NCI-H1436 treated with DMSO at 0.1 percent for 48 hours (cell line): ENCODE data around the gene THSD4.
"Not testable (repeated sequence)": the region's sequence is repeated elsewhere in the genome, so short reads cannot be mapped to it uniquely, and the experiment has no call there.

ENCODE experiments used
- DNase-seq: peaks from one replicate; lab custom pipeline; 2025; lab: John Stamatoyannopoulos, UW

Gene THSD4

GRCh38 chr15:71723344-71723743 lies 608.1 kb downstream of the THSD4 start:
- DNase-seq, result no peak

- not testable (repeated sequence) for DNase-seq
Observed at GRCh38 chr15:71725207-71725955, 610.1 kb downstream of the THSD4 start.

GRCh38 chr15:71728881-71729280 lies 613.6 kb downstream of the THSD4 start:
- no peak for DNase-seq

DNA sequence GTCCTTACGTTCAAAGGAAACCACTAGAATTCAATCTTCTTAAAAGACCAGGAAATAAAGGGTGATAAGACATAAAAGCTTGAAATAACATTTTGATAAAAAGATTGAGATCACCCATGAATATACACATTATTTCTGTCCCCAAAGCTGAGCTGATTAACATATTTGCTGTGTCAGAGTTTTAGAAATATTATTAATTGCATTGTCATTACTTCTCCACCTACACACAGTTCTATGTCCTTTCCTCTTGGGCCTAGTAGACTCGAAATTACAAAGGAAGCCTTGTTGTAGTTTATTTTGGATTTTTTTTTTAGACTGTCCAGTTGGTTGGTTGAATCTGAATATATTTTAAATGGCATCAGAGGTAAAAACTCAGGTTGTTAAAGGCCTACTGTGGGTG lies 614.0 kb downstream of the THSD4 start:
- no peak for DNase-seq

GRCh38 chr15:71730277-71731144 lies 615.2 kb downstream of the THSD4 start:
- DNase-seq, result no peak

DNA sequence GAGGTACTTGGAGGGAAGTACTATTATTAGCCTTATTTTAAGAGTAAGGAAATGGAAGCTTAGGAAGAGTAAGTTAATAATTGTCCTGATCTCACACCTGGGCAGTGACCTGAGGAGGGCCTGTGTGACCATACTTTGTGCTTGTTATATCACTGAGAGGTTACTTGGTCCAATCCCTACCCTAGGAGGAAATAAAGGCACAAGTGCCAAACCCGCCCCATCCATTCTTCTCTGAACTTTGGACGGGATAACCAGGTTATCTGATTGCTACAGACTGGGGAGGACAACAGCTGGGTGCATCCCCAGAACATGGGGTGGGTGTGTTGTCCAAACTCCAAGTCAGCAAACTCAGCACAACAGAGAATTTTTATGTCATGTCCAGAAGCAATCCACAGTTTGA lies 617.4 kb downstream of the THSD4 start:
- DNase-seq, result no peak

DNA sequence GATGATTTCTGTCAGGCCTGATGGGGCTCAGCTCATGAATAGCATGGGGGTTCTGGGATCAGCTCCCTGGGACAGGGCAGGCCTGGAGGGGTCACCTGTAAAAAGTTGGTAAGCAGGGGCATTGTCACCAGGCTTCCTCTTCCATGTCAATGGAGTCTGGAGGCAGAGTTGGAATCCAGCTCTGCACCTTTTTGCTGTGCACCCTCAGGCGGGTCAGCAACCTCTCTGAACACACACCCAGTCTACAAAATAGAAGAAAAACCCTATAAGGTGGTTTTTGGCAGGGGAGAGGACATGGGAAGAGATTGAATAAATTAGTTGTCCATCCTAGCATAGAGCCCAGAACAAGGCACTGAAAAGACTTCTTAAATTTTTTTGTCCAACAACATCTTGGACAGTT lies 617.9 kb downstream of the THSD4 start:
- no peak for DNase-seq

DNA sequence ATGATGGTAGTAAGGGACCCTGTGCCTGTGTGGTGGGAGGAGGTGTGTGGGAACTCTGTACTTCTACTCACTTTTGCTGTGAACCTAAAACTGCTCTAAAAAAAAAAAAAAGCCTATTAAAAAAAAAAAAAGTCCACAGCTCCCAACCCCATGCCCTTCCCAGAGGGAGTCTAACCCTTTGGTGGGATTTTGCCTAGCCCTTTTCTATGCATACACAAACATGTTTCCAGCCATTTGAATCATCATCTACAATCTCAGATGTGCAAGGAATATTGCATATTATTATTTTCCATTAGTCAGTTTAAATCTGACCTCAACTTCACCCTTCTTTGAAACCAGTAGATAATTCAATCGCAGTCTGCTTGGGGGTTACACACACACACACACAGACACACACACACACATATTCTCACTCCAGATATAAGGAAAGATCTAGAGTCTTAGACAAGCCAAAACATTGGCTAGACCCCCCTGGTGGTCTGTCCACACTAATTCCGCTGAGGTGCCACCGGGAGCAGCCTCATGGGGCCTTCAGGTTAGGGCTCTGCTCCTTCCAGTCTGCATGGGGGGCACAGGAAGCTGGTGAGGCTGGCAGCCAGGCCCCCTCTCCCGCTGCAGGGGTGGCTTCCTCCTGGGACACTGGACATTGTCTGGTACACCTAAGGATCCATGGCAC lies 619.6 kb downstream of the THSD4 start:
- no peak for DNase-seq

- DNase-seq, result no peak
Observed at GRCh38 chr15:71735385-71735757, 620.1 kb downstream of the THSD4 start.

GRCh38 chr15:71736286-71736947 lies 621.1 kb downstream of the THSD4 start:
- DNase-seq, result peak; percentile 29

GRCh38 chr15:71737761-71738160 lies 622.5 kb downstream of the THSD4 start:
- no peak for DNase-seq

GRCh38 chr15:71739355-71739754 lies 624.1 kb downstream of the THSD4 start:
- DNase-seq, result no peak

GRCh38 chr15:71742964-71743363 lies 627.7 kb downstream of the THSD4 start:
- DNase-seq, result no peak

DNA sequence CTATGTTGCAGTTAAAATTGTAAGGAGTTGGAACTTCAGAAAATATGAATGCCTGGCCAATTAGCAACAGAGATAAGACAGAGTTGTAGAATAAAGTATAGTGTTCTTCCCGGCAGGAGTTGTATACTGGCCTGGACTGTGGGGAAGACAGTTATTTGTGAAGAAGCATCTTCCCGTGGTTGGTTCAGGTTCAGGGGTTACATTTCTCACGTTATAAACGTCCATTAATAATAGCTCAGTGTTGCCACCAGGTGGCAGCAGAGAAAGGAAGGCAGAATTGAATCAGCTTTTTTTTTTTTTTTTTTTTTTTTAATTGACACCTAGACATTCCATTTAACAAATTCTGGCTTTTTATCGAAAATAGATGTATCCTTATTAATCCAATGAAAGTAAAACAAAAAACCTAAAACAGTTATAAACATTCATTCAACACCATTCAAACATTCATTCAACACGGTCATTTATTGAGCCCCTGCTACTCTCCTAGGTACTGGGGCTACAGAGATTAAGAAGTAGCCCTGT lies 628.7 kb downstream of the THSD4 start:
- DNase-seq, result no peak

DNA sequence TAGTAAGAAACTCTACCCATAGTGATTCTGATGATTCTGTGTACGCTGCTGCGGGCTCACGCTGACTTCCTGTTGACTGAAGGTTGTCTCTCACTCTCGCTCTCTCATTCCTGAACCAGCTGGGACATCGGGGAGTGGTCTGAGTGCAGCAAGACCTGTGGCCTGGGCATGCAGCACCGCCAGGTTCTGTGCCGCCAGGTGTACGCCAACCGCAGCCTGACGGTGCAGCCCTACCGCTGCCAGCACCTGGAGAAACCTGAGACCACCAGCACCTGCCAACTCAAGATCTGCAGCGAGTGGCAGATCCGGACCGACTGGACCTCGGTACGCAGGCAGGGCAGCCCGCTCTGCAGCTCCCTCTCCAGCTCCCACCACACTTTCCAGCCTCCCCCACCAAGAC lies 631.4 kb downstream of the THSD4 start:
- no peak for DNase-seq

DNA sequence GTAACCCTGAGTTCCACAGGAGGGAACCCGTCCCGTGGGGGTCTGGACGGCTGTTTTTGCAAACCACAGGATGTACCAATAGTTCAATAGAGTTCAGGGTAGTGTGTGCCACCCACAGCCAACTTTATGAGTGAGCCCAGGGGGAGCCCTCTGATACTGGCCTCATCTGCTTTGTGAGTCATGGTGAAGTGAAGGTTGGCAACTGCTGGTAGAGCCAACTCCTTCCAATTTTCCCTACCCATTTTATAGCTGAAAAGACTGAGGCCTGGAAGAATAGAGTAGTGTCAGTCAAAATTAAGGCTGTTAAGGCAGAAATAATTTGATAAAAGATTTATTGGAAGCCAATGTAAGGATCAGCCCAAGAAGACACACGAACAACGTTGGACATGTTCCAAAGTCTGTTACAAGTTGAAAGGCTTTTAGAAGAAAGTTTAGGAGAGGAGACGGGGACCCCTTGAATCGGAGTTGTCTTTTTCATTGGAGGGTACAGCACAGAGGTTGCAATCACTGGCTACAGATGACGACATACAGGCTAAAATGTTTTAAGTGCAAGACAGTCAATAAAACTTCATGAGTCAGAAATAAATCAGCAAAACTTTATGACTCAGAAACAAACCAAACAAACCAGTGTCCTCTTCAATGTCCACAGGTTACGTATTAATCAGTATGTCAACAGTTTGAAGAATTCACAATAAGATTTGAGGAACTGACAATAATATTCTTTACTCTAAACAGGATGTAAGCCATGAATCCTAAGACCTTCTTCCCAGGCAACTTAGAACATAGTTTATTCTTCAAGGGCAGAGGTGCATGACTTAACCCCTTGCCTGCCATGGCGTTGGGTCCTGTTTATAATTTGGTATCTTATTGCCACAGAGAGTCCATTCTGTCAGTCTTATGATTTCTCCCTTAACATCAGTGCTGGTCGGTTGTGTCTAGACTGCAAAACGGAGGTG lies 632.1 kb downstream of the THSD4 start:
- no peak for DNase-seq

DNA sequence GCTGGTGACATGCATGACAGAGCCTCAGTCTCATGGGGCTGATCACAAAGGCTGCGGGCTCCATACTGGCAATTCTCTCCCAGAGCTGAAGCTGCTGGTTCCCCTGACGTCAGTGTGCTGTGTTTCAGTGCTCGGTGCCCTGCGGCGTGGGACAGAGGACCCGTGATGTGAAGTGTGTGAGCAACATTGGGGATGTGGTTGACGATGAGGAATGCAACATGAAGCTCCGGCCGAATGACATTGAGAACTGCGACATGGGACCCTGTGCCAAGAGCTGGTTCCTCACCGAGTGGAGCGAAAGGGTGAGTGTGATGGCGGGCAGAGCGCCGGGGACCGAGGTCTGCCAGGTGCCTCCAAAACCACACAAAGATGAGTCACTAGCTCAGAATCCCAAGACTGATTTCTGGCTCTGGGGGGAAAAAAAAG lies 633.0 kb downstream of the THSD4 start:
- DNase-seq, result no peak

DNA sequence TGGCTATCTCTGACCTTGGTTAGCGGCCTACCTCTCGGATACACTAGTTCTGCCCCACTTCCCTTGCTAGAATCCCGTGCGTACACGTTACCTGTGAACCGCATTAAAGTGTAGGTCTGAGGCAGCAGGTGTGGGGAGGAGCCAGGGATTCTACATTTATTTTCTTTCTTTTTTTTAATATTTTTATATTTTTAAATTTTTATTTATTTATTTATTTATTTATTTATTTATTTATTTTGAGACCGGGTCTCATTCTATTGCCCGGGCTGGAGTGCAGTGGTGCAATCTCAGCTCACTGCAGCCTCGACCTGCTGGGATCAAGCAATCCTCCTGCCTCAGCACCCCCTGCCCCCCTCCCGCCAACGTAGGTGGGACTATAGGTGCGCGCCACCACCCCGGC lies 634.2 kb downstream of the THSD4 start:
- no peak for DNase-seq

GRCh38 chr15:71752128-71752527 lies 636.9 kb downstream of the THSD4 start:
- DNase-seq, result no peak

DNA sequence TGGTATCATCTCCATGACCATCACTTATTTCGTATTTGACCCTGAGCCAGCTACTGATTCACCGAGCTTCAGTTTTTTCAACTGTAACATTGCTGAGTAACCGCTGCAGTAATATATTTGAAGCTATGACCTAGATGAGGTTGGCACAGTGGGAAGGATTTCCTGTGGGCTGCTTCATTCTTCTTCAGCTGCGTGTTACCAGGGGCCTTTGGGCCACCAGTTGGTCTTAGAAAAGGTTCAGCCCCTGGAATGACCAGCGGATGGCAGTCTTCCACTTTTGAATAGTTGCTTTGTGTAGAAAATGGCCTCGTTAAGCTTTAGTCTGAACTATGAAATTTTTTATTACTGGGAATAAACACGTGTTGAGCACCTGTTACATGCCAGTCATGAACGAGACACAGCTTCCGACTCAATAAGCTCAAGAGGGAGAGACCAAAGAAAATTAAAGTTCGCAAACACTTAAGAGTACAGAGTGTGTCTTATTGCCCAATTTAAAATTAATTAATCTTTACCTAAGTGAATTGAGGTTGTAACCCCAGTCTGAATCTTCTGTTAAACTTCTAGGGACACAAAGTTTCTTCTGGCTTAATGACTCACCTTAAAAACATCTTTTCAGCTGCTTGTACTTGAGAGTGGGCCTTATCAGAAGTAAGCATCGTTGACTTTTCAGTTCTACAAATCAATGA lies 637.5 kb downstream of the THSD4 start:
- no peak for DNase-seq
